OCI-M1 (cell line): ENCODE data around the gene TSPAN15.

Experiments used
- DNase-seq: peaks from one replicate; lab custom pipeline; 2025; lab: John Stamatoyannopoulos, UW

TSPAN15 gene

DNA sequence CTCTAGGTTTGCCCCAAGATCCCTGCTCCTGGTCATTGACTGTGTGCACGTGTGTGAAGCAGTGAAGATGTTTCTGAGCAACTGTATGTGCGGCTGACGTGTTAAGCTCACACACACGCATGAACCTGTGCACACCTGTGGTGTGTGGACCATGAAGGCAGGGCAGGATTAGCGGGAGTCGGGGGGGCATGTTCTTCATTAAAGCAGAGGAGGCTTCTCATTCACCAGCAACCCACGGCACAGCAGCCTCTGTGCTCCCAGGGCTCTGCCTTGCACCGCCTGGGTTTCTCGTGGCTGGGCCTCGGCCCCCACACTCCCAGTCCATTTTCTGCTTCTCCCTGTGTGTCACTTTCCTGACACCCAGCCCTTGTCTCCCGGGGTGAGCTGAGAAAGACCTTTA, 33.7 kb upstream of the TSPAN15 start:
- no peak for DNase-seq

DNA sequence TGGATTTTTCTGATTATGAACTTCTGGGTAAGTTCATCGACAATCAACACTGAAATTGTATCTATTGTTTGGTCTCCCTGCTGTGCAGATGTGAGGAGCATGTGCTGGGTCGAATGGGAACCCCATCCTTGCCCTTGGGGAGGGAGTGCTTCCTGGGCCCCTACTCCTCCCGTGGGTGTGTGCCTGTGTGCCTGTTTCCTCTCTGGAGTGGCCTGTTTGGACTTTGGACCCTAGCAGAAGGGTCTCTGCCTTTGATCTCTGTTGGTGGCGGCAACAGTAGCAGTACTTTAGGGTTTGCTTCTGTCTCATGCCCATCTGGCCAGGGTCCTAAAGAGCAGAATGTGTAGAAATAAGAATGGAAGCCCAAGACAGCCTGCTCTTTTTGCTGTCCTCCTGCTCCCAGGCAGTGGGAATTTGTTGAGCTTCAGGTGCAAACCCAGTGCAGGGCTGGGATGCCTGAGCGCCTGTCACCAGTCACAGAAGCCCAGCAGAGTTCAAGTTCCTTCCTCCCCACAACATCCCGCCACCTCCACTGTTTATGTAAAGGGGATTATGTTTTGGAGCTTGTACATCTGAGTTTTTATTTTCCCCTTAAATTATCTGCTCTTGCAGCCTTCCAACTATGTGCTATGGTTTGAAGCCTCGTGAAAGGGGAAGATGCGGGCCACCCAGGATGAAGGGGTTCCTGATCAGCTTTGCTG, 33.1 kb upstream of the TSPAN15 start:
- no peak for DNase-seq

DNA sequence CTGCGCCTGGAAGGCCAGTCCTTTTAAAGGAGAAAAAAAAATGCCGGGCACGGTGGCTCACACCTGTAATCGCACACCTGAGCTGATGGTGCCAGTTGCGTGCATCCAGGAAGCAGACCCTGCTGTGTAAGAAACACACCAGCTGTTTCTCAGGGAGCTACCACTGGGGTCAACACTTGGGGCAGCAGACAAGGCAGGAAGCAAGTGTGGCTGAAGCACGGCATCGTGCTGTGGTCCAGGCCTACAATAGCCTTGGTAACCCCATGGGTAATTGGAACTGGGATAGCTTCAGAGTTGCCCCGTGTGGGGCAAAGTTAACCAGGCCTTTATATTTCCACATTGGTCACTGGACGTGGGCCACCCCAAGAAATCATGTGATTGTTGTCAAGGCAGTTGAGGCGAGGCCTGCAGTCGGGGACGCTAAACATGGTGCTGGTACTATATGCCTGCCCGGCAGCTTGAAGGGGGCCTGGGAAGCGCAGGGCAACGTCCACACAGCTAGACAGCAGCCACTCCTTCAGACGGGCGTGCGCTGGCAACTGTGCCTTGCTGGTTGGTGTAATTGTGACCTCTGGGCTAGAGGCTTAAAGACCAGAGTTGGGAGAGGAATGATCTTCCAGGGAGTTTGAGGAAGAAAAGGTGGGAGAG, 32.0 kb upstream of the TSPAN15 start:
- no peak for DNase-seq

DNA sequence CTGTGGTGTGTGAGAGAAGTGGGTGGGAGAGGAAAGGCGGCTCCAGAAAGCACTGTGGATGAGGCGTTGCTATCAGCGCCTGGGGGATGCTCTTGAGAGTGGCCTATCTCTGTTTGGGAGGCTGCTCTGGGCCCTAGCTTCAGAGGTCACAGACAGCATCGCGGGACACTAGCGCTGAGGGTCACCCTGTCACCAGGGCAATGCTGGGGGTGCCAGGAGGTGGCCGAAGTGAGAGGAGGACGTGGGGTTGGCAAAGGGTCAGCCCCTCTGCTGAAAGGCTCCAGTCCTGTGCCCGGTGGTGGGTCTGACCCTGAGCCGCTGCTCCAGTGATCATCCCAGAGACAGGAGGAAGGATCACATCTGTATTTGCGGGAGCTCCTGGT, 31.5 kb upstream of the TSPAN15 start:
- DNase-seq = no peak

DNA sequence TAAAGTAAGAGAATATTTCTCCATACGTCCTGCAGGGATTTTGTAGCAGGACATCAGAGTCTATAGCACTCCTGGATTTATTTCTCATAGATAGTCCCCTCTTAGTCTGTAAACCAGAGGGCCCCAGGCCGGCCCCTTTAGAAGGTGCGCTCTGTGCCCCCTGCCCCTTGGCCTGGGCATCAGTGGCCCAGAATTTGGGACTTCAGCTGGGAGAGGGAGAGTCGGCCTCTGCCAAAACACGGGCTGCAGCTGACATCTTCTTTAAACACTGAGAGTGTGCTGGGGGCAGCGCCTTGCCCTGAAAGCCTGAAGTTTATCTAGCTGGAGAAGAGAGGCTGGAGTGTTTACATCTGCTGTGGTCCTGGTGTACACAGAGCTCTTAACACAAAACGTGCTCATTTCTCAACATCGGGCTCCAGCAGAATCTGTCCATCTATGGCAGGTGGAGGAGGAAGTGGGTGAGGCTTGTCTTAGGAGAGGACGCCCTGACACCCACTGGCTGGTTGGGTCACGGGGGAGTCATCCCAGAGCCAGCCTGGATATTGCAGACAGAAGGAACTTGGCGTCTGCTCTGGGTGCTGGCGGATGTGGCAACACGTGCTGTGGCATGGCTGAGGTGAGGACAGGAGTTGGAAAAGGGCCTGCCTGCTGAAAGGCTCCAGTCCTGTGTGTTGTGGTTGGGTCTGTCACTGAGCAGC, 29.5 kb upstream of the TSPAN15 start:
- DNase-seq = peak; percentile 40

DNA sequence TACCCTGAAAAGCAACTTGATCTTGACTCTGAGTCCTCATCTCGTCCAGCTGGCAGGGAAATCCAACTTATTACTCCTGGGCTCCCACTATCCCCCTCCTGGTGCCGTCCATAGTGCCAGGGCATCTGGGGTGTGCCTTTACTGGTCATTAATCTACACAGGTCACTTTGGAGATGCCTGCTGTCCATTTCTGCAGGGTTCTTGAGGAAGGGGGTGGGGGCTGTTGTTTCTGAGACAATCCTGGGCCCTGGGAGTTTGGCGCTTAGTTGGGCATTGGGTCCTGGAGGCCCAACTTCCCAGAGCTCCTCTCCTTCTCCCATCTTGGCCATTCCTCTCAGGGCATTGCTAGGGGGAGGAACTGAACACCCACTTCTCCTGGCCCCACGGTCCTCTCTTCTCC, 28.6 kb upstream of the TSPAN15 start:
- DNase-seq = no peak

DNA sequence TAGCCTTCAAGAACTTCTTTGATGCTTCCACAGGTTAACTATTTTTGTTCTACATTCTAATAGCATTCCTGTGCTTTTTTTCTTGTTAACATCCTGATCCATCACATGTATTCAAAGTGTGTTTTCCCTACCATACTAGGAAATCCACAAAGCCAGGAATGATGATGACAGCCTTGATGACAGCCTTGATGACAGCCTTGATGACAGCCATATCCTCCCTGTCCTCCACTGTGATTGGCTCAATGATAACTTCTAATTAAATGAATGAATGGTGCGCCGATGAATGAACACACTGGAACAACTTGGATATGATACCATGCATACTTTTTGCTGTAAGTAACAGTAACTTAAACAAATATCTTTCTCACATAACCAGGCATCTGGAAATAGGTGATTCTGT, 26.2 kb upstream of the TSPAN15 start:
- DNase-seq = no peak

DNA sequence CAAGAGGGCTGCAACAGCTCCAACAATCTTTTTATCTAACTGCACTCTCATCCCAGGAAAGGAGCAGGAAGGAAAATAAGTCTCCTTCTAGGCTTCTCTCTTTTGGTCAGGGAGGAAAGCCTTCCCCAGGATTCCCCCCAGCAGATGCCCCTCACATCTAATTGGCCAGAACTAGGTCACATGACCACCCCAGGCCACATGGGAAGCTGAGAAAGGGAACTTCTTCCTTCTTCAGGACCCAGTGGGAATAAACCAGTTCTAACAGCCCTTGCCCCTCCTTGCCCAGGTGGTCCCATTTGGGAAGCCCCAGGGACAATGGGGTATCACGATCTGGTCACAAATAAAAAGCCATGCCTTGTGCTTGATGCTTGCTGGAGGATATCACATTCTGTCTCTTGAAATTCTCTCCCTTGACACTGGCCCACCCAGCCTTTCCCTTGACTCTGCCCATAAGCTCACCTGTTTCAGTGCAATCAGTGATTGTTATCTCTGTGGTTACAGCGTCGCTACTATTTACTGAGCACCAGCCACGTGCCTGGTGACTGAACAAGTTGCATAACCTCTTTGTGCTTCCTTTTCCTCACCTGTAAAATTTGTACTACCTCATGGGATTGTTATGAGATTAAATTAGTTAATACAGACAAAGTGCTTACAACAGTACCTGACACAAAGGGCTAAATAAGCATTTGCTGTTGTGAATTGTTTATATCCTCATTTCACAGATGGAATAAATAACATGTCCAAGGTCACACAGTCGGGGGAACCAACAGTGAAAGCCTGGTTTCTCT, 25.6 kb upstream of the TSPAN15 start:
- DNase-seq = no peak

DNA sequence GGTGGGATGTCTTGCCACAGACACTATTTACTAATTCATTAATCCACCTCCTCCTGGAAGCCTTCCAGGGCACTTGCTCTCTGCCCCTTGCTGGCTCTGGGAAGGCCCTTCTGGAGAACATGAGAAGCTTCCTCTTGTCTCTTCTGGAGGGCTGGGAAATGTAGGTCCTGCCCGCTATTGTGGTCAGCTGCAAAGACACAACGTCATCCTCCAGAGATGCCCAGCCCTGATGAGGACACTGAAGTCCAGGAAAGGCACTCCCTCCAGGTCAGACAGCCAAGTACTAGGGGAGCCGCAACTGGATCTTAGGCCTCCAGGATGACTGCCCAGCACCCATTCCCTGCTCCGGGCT, 24.9 kb upstream of the TSPAN15 start:
- no peak for DNase-seq

DNA sequence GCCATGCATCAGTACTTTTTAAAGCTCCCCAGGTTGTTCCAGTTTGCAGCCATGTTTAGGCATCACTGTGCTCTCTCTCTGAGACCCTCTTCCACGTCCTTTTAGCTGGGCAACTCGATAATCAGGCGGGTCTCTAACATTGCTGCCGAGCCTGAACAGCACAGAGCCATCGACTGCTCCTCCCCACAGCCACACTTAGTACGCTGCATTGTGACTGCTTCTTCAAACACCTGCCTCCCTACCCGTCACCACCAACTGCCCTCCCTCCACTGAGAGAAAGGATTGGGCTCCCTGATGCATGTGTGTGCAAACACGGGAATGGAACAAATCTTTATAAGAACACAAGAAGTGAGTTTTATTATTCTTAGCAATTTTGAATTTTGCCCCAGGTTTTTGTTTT, 23.1 kb upstream of the TSPAN15 start:
- no peak for DNase-seq

DNA sequence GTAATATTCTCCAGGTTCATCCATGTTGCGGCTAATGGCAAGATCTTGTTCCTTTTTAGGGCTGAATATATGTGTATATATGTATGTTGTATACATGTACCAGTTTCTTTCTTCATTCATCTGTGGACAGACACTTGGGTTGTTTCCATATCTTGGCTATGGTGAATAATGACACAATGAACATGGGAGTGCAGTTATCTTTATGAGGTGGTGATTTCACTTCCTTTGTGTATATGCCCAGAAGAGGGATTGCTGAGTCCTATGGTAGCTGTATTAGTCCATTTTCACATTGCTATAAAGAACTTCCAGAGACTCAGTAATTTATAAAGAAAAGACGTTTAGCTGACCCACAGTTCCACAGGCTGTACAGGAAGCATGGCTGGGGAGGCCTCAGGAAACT, 17.1 kb upstream of the TSPAN15 start:
- DNase-seq = no peak

DNA sequence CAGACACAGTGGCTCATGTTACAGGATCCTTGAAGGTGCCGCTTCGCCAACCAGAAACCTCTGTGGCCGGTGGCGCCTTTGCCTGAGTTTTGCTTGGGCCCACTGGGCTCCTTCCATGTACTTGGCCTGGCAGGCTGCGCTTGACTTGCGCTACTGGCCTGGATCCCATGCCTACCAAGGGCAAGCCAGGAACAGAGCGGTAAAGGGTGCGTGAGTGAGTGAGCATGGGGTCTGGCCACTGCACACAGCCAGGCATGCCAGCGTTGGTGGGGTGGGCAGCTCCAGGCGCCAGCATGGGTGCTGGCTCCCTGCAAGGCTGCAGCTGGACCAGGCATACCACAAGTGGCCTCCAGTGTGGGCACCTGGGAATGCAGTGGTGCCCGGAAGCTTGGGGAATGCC, 16.3 kb upstream of the TSPAN15 start:
- DNase-seq = no peak

DNA sequence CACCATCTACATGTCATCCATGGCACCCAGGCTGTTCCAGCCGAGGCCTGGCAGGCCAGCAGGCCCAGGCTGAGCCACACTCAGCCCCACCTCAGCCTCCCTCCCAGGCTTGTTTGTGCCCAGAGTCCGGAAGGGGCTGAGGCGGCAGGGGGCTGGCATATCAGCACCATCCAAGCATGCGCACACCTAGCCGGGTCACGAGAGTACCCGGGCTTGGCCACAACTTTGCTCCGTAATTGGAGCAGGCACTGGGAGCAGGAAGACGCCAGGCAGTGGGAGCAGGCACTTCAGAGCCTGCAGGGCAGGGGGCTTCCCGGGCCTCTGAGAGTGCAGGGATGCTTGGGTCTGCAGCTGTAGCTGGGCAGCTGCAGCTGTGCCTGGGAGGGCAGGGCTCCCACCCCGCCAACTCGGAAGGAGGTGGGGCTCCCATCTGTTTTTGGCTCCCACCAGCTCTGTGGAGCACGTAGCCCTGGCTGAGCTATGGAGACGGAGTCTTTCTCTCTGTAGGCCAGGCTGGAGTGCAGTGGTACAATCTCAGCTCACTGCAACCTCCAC, 15.2 kb upstream of the TSPAN15 start:
- DNase-seq = no peak

DNA sequence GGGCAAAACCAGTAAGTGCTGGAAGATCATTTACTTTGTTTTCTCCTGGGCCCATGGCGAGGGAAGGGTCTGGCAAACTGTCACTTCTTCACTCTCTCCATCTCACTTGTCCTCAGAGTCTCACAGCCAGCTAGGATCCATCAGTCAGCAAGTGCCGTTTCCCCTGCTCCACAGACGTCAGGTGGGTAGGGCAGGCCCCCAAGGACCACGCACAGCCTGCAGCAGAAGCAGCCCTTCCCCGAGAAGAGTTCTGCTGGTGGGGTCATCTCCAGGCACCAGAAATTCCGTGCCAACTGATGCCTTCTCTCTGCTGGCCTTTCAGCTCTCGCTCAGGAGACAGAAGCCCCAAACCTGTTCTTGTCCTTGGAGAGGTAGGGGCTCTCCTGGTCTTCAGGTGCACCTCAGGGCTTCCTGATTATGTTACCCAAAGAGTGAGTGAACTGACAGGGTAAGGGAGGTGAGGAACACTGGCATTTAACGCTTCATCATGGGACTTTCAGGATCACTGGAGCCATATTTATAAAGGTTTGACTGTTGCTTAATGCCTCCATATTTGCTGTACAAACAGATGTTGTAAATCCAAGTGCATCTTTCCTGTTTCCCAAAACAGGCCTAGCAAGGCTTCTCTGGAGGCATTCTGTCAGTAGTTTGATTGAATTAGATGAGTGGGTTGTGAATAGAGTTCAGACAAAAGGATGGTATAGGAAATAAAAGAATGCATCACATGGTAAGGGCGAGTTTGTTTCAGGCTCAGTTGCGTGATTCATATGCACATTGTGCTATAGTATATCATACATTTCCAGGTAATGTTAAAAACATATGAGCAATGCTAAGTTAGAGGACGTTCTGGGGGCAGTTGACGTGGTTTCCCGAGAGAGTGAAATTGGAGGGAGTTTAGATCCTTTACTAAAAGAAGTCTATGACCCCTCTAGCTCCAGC, 13.7 kb upstream of the TSPAN15 start:
- no peak for DNase-seq

DNA sequence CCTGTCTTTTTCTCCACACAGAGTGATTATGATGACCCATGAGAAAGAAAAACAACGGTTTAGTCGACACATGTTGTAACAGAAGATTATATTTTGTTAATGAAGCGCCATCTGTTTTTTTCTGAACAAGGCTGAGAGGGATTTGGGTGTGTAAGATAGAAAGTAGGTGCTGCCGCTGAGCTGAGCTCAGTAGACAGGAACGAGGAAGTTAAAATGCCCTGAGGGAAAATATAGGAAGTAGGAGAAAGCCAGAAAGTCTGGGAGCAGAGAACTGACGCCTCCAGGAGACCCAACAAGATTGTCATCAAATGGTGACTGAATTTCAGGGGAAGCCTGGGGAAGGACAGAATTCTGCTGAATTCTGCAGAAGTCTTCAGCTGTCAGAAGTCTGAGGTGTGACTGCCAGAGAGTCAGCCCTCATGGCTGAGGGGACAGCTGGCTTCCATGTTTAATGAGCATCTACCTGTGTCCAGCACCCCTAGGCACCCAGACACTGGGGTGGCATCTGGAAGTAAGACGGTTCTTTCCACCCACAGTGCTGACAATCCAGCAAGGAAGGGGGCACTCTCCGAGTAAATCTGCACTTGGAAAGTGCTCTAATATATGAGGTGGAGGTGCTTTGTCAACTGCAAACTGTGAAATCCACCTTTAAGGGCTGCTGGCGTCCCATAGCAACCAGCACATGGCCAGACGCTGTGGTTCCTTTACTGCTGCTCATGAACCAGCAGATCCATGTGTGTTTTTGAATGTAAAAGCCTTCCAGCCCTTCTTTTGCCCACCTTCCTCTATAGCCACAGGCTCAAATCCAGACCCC, 12.5 kb upstream of the TSPAN15 start:
- DNase-seq = peak; percentile 38

DNA sequence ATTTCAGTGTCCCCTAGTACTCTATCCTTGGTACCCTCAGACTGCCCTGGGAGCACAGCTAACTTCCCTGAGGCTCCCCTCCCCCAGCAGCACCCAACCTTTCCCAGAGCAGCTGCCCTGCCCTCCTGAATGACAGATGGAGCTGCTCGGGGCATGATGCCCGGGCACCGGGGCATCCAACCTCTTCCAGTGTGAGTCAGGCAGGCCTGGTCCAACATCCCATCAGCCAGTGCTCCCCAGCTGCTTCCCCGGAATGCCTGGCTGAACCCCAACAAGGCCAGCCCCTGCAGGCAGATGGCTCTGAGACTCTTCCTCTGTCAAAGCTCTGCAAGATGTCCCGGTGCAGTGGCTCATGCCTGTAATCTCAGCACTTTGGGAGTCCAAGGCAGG, 11.9 kb upstream of the TSPAN15 start:
- no peak for DNase-seq

DNA sequence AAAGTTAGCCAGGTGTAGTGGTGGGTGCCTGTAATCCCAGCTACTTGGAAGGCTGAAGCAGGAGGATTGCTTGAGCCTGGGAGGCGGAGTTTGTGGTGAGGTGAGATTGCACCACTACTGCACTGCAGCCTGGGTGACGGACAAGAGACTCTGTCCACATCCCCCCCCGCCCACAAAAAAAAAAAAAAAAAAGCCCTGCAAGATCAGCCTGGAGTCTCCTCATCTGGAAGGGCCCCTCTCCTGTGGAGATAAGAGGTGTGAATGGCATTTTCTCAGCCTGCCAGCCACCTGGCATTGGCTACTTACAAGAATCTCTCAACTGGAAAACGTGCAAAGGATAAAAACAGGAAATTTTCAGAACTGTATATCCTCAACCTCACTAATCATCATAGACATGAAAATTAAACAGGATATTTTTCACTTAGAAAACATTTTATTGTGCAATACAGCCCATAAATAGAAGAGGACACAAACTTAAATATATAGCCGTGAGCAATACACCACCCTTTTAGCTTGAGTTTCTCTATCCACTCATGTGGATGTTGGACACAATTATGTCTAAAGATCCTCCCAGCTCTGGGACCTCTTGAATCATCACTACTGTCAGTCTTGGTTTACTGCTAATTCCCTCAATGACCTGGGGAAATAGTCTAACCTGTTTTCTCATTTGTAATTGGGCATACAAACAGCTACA, 11.3 kb upstream of the TSPAN15 start:
- DNase-seq = peak; percentile 77

DNA sequence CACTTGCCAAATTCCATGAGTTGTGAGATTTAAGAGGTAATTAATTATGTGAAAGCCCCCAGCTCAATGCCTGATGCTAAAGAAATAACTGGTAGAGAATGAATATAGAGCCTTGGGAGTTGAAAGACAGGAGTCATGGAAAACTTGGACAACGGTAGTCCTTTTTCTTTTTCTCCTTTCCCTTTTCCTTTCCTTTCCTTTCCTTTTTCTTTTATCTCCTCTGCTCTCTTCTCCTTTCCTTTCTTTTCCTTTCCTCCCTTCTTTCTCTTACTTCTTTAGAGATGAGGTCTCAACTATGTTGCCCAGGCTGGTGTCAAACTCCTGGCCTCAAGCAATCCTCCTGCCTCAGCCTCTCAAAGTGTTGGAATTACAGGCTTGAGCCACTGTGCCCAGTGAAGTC, 7.9 kb upstream of the TSPAN15 start:
- DNase-seq = no peak

DNA sequence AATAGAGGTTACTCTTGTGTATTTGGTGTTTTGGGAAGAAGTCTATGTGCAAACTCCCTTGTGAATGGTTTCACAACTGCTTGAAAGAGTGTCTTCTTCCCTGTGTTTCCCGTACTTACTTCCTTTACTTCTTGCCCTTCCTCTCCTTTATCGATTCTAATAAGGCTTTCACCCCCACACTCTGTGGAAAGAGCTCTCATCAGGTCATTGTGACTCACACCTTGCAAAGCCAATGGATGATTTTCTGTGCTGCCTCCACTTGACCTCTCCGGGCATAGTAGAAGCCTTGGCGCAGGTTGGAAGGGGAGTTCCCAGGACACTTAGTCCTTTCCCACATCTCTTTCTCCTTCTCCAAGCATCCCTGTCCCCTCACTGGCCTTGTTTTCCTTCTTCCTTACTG, 6.2 kb upstream of the TSPAN15 start:
- DNase-seq = no peak

DNA sequence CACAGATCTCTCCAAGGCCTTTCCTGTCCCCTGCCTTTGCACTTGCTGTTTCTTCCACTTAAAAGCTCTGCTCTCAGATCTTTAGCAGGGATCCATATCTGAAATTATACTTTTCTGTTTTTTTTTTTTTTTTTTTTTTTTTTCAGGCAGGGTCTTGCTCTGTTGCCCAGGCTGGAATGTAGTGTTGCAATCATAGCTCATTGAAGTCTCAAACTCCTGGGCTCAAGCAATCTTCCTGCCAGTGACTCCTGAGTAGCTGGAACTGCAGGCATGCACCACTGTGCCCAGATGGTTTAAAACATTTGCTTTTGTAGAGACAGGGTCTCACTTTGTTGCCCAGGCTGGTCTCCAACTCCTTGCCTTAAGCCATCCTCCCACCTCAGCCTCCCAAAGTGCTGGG, 5.0 kb upstream of the TSPAN15 start:
- no peak for DNase-seq
